K562 (cell line): Measurements from ENCODE around the gene ZNF8. TPM values are rescaled to one million over a fixed set of nuclear protein-coding genes. Genes with fewer than 3 reads are reported as not detected.
A peak's percentile ranks its signal among the peaks of the same experiment; 100 is the strongest.

Experiments used
- HDAC3 ChIP-seq: fragments of 450-650 bp; IDR thresholded peaks from 2 replicates; pipeline ENCODE4 v1.6.1; 2018; ENCODE audit warnings: borderline replicate concordance, mild to moderate bottlenecking, moderate library complexity; ENCODE audit not compliant: partially characterized antibody
- HNRNPLL ChIP-seq: fragments of 200-400 bp; formaldehyde crosslinking; IDR thresholded peaks from 2 replicates; pipeline ENCODE4 v1.6.1; 2017; ENCODE audit warnings: low read length, low read depth, mild to moderate bottlenecking; ENCODE audit not compliant: poor library complexity, severe bottlenecking
- IFI16 ChIP-seq: fragments of 250-450 bp; sonication (Bioruptor Pico); IDR thresholded peaks from 2 replicates; pipeline ENCODE4 v2.1.2; 2022; ENCODE audit warnings: mild to moderate bottlenecking, inconsistent platforms
- KDM5B ChIP-seq: fragments of 200-600 bp; sonication (generic); IDR thresholded peaks from 2 replicates; pipeline ENCODE4 v1.6.1; 2012; ENCODE audit warnings: low read depth, mild to moderate bottlenecking, moderate library complexity, low read length, control low read depth, inconsistent platforms; ENCODE audit not compliant: insufficient replicate concordance
- MTA3 ChIP-seq: fragments of 450-650 bp; formaldehyde crosslinking; IDR thresholded peaks from 2 replicates; pipeline ENCODE4 v1.6.1; 2017; ENCODE audit warnings: mild to moderate bottlenecking, borderline replicate concordance
- RBM17 ChIP-seq: fragments of 200-400 bp; formaldehyde crosslinking; IDR thresholded peaks from 2 replicates; pipeline ENCODE4 v1.6.1; 2017; ENCODE audit warnings: low read depth, mild to moderate bottlenecking, low read length, borderline replicate concordance
- SMARCA5 ChIP-seq: fragments of 450-650 bp; IDR thresholded peaks from 2 replicates; pipeline ENCODE4 v1.6.1; 2016
- SNIP1 ChIP-seq: fragments of 450-650 bp; IDR thresholded peaks from 2 replicates; pipeline ENCODE4 v1.7.1; 2017; ENCODE audit warnings: low read depth, mild to moderate bottlenecking
- SRSF9 ChIP-seq: fragments of 200-400 bp; formaldehyde crosslinking; IDR thresholded peaks from 2 replicates; pipeline ENCODE4 v1.6.1; 2017; ENCODE audit warnings: low read depth, low read length, borderline replicate concordance
- ZBTB17 ChIP-seq: fragments of 450-650 bp; formaldehyde crosslinking; IDR thresholded peaks from 2 replicates; pipeline ENCODE4 v1.4.0; 2020; ENCODE audit warnings: mild to moderate bottlenecking
- ZNF75A ChIP-seq: fragments of 450-650 bp; formaldehyde crosslinking; IDR thresholded peaks from 2 replicates; pipeline ENCODE4 v1.4.0; 2020; ENCODE audit warnings: mild to moderate bottlenecking
- polyA plus RNA-seq, 8 experiments: library from polyadenylated mRNA; depleted of rRNA in 4 of 8; stranded (reverse) in 5 of 8; unstranded in 3 of 8; fragments of >200 nt; fragmentation: Nextera tagmentation in 2 of 8; fragmentation: Illumina TruSeq in 1 of 8; extraction: Ambion mirVana in 2 of 8; extraction: Trizol in 1 of 8; gene quantifications; 2 replicates each; pipeline versions ENCODE4 v1.2.1 to v1.2.3, GENCODE V29; 2011 to 2014; ENCODE audit warnings: inconsistent platforms in 1 of 8, missing spikeins in 1 of 8
- total RNA-seq, 7 experiments: library from RNA; depleted of rRNA in 6 of 7; stranded (reverse); fragments of >200 nt in 6 of 7; fragmentation: Illumina TruSeq in 2 of 7; extraction: Trizol in 2 of 7; gene quantifications; 2 replicates each; pipeline versions ENCODE4 v1.2.1 to v1.2.3, GENCODE V29; 2011 to 2021; ENCODE audit warnings: low replicate concordance in 1 of 7
- TF ChIP-seq, protein P1 (sequence below), 2 experiments: fragments of 450-650 bp in 1 of 2; sonication (generic) in 1 of 2; formaldehyde crosslinking in 1 of 2; IDR thresholded peaks; 2 replicates each; pipeline versions ENCODE4 v1.7.1 to v1.9.0; 2016 to 2022; ENCODE audit warnings: inconsistent platforms in 1 of 2, mild to moderate bottlenecking in 1 of 2, missing genetic modification reagents in 1 of 2
- TF ChIP-seq, protein P2 (sequence below): fragments of 250-450 bp; sonication (Bioruptor Pico); IDR thresholded peaks from 2 replicates; pipeline ENCODE4 v1.8.0; 2022; ENCODE audit warnings: inconsistent platforms
- TF ChIP-seq, protein P3 (sequence below): fragments of 250-450 bp; sonication (Bioruptor Pico); IDR thresholded peaks from 2 replicates; pipeline ENCODE4 v1.5.0; 2020; ENCODE audit warnings: mild to moderate bottlenecking
- TF ChIP-seq, protein P4 (sequence below): fragments of 250-450 bp; sonication (Bioruptor Pico); IDR thresholded peaks from 2 replicates; pipeline ENCODE4 v1.8.0; 2021; ENCODE audit warnings: moderate library complexity, mild to moderate bottlenecking, inconsistent platforms

The ZNF8 gene
- total and polyA plus RNA-seq, 9 of the 15 experiments (the other 6 are each of a cell fraction or from before 2014, with no cell fraction given) = 0.71 to 7.7 (median 4.7) TPM

DNA sequence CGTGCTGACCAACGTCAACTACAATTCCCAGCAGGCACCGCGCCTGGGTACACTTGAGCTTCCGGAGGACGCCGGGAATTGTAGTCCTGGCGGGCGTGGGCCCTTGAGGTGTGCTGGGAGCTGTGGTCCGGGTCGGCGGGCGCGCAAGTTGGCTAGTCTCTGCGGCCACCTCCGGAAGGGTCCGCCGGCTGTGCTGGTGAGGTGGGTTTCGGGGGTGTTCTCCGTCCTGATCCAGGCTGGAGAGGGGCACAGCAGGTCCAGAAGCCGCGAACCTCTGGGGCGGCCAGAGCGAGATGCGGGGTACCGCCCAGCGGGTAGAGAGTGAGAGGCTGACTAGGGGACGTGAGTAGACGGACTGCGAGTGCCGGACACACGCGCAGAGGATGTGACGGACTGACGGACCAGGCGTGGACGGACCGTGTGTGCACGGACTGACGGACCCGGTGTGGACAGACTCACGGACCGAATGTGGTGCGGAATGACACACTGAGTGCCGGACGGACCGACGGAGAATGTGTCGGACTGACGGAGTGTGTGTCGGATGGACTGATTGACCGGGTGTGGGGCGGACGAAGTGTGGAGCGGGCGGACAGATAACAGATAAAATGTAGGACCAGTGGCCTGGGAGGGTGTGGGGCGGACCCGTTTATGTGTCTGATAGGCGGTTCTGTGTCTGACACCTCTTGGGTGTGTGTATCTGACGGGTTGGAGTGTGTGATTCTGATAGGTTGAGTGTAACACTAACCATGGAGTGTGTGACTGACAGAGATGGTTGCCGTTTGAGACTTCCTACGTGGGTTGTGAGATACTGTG lies 48.4 kb downstream of the ZNF8 start, which contains the start of gene ZSCAN22 (continued):
- TF ChIP-seq IFI16 (CRISPR knock-in tag) (no peak), ZNF75A (CRISPR knock-in tag) (no peak), RBM17 (no peak), SRSF9 (no peak), HNRNPLL (peak; percentile 74), KDM5B (peak; percentile 72), SMARCA5 (no peak), MTA3 (peak; percentile 81), SNIP1 (no peak), HDAC3 (no peak), ZBTB17 (CRISPR knock-in tag) (peak; percentile 75)
- TF ChIP-seq, protein P1, sequence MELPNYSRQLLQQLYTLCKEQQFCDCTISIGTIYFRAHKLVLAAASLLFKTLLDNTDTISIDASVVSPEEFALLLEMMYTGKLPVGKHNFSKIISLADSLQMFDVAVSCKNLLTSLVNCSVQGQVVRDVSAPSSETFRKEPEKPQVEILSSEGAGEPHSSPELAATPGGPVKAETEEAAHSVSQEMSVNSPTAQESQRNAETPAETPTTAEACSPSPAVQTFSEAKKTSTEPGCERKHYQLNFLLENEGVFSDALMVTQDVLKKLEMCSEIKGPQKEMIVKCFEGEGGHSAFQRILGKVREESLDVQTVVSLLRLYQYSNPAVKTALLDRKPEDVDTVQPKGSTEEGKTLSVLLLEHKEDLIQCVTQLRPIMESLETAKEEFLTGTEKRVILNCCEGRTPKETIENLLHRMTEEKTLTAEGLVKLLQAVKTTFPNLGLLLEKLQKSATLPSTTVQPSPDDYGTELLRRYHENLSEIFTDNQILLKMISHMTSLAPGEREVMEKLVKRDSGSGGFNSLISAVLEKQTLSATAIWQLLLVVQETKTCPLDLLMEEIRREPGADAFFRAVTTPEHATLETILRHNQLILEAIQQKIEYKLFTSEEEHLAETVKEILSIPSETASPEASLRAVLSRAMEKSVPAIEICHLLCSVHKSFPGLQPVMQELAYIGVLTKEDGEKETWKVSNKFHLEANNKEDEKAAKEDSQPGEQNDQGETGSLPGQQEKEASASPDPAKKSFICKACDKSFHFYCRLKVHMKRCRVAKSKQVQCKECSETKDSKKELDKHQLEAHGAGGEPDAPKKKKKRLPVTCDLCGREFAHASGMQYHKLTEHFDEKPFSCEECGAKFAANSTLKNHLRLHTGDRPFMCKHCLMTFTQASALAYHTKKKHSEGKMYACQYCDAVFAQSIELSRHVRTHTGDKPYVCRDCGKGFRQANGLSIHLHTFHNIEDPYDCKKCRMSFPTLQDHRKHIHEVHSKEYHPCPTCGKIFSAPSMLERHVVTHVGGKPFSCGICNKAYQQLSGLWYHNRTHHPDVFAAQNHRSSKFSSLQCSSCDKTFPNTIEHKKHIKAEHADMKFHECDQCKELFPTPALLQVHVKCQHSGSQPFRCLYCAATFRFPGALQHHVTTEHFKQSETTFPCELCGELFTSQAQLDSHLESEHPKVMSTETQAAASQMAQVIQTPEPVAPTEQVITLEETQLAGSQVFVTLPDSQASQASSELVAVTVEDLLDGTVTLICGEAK (IDR thresholded peaks at IDR 0.05) = peak; percentile 99
- TF ChIP-seq, protein P1 (CRISPR knock-in tag; IDR thresholded peaks at IDR 0.05) = no peak
- TF ChIP-seq, protein P2, sequence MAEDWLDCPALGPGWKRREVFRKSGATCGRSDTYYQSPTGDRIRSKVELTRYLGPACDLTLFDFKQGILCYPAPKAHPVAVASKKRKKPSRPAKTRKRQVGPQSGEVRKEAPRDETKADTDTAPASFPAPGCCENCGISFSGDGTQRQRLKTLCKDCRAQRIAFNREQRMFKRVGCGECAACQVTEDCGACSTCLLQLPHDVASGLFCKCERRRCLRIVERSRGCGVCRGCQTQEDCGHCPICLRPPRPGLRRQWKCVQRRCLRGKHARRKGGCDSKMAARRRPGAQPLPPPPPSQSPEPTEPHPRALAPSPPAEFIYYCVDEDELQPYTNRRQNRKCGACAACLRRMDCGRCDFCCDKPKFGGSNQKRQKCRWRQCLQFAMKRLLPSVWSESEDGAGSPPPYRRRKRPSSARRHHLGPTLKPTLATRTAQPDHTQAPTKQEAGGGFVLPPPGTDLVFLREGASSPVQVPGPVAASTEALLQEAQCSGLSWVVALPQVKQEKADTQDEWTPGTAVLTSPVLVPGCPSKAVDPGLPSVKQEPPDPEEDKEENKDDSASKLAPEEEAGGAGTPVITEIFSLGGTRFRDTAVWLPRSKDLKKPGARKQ = no peak
- TF ChIP-seq, protein P3, sequence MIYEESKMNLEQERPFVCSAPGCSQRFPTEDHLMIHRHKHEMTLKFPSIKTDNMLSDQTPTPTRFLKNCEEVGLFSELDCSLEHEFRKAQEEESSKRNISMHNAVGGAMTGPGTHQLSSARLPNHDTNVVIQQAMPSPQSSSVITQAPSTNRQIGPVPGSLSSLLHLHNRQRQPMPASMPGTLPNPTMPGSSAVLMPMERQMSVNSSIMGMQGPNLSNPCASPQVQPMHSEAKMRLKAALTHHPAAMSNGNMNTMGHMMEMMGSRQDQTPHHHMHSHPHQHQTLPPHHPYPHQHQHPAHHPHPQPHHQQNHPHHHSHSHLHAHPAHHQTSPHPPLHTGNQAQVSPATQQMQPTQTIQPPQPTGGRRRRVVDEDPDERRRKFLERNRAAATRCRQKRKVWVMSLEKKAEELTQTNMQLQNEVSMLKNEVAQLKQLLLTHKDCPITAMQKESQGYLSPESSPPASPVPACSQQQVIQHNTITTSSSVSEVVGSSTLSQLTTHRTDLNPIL (CRISPR knock-in tag) = no peak
- TF ChIP-seq, protein P4, sequence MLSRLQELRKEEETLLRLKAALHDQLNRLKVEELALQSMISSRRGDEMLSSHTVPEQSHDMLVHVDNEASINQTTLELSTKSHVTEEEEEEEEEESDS = no peak
